D721Med (cell line): Measurements from ENCODE around the gene TFEB.

Experiments
- DNase-seq: peaks from one replicate; pipeline ENCODE4 v3.0.0; 2011; ENCODE audit warnings: low spot score; ENCODE audit not compliant: insufficient read length
- FAIRE-seq: peaks from 2 replicates; lab custom pipeline; 2011; peaks lifted over from hg19 to GRCh38; lab: Jason Lieb, UNC
- CTCF ChIP-seq: IDR thresholded peaks from 2 replicates; pipeline ENCODE4 v1.5.1; 2012; ENCODE audit warnings: mild to moderate bottlenecking, control low read depth; ENCODE audit not compliant: insufficient read depth; ENCODE audit errors: missing control alignments

The TFEB gene

GRCh38 chr6:41670703-41671360 is 64.6 kb downstream of the TFEB start:
- no peak for TF ChIP-seq CTCF
- FAIRE-seq, result no peak
- no peak for DNase-seq

- TF ChIP-seq CTCF, result no peak
- DNase-seq (no peak), FAIRE-seq (no peak)
Measured at GRCh38 chr6:41668968-41669367, 66.4 kb downstream of the TFEB start.

GRCh38 chr6:41667195-41667594 is 68.2 kb downstream of the TFEB start:
- FAIRE-seq (no peak), DNase-seq (no peak)
- TF ChIP-seq CTCF, result no peak

GRCh38 chr6:41664271-41664670 is 71.1 kb downstream of the TFEB start:
- FAIRE-seq, result no peak

GRCh38 chr6:41663568-41663967 is 71.8 kb downstream of the TFEB start:
- TF ChIP-seq CTCF, result no peak
- FAIRE-seq (no peak), DNase-seq (no peak)

More at GRCh38 chr6:41664271-41664670, 71.1 kb downstream of the TFEB start:
- DNase-seq, result no peak
- TF ChIP-seq CTCF, result no peak

GRCh38 chr6:41659935-41660334 is 75.5 kb downstream of the TFEB start:
- no peak for DNase-seq
- no peak for TF ChIP-seq CTCF
- no peak for FAIRE-seq

- no peak for TF ChIP-seq CTCF
- DNase-seq, result no peak
- no peak for FAIRE-seq
Measured at GRCh38 chr6:41658636-41659035, 76.8 kb downstream of the TFEB start.
